ENCODE results near the gene TUBGCP3. TPM values are rescaled to one million over a fixed set of nuclear protein-coding genes. Genes with fewer than 3 reads are reported as not detected.
A peak's percentile ranks its signal among the peaks of the same experiment; 100 is the strongest.

Gene TUBGCP3
- total RNA-seq, 1 experiment from 2014 or later = 49.9 TPM

DNA sequence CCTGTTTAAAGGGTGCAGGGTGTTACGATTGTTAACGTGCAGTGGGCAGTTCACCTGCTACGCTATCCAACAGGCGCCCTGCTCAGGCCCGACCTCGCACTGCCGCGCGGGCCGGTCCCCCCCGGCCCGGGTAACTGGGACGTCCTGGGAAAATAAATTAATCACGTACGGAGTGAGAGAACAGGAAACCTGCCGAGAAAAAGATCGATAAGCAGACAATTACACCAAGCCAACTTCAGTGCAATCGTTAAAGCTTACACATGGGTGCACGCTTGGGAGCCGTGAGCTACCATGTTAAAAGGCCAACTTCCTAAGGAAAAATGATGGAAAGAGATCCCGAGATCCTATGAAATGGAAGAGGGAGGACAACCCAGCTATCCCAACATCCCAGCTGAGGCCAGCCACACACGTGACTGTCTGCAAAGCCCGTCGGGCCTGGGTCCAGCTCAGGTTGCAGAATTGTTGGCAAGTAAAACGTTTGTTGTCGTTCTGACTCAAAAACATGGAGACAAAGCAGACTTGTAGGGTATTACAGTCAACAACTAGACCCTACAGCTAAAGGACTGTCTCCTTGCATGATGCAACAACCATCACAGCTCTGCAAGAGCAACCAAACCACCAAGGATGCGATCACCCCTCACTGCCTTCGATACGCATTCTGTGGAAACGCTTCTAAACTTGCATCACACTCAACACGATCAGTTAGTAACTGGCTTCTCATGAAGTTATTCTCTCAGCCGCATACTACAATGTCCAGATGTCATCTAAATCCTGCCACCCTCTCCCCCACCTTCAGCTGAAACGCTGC, 741 bp upstream of the TUBGCP3 start:
- no peaks in the 10 kb centered on the region for H3K9me3 ChIP-seq (ENCODE audit: low read length)
- peaks cover 42% of the 10 kb centered on the region for H3K79me2 ChIP-seq (ENCODE audit: low read length)
- peak overlapping the region; percentile 95 for H2AFZ ChIP-seq (ENCODE audit: low read length)
- peak overlapping the region; percentile 85 for H3K27ac ChIP-seq (ENCODE audit: low read length)
- H3K9ac ChIP-seq (ENCODE audit: low read length) = peak overlapping the region; percentile 100
- H3K4me1 ChIP-seq (ENCODE audit: low read length) = peaks cover 37% of the 10 kb centered on the region
- no peaks in the 10 kb centered on the region for H3K27me3 ChIP-seq (ENCODE audit: low read length)
- H3K4me2 ChIP-seq (ENCODE audit: low read depth, low read length, poor library complexity, severe bottlenecking) = peak overlapping the region; percentile 85
- H4K20me1 ChIP-seq (ENCODE audit: insufficient read depth, low read depth, low read length) = no peaks in the 10 kb centered on the region
- peak overlapping the region; percentile 98 for H3K4me3 ChIP-seq (ENCODE audit: low read length)
- DNase-seq = no peak
- no peaks in the 10 kb centered on the region for H3K36me3 ChIP-seq (ENCODE audit: insufficient read depth, low read length)
- no peaks in the 10 kb centered on the region; the same call in 1 of the 2 replicates for H3K9me2 ChIP-seq (replicated peaks; ENCODE audit: insufficient read depth, low read length)

DNA sequence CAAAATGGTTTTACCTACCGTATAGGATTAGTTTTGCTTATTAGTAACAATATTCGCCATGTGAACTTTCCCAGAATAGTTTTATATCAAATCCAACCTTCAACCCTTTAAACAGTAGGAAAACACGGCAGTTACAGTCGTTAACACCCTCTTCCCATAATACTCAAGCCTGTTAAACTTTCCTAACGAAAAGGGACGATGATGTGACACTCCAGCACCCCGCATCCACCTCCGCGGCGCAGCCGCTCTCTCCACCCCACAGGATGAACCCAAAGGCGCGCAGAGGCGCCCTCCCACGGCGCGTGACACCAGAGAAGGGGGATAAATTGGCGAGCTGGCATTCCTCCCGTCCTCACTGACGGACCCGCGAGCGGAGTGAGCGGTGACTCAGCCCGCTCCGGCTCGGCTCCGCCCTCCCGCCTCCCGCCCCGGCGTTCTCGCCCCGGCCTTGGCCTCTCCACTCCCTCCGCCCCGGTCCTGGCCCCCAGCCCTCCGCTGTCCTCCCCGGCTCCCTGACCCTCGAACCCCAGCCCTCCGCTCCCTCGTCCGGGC, 665 bp downstream of the TUBGCP3 start:
- DNase-seq = peak; percentile 88
- H3K4me3 ChIP-seq (ENCODE audit: low read length) = peak overlapping the region; percentile 98
- H3K4me2 ChIP-seq (ENCODE audit: low read depth, low read length, poor library complexity, severe bottlenecking) = peak overlapping the region; percentile 85
- H3K9ac ChIP-seq (ENCODE audit: low read length) = peak overlapping the region; percentile 100
- H3K36me3 ChIP-seq (ENCODE audit: insufficient read depth, low read length) = no peaks in the 10 kb centered on the region; the same call in 1 of the 2 replicates
- H2AFZ ChIP-seq (ENCODE audit: low read length) = peak overlapping the region; percentile 95; the same call in 1 of the 2 replicates
- no peaks in the 10 kb centered on the region; the same call in 1 of the 2 replicates for H3K9me2 ChIP-seq (replicated peaks; ENCODE audit: insufficient read depth, low read length)
- H3K79me2 ChIP-seq (ENCODE audit: low read length) = peaks cover 56% of the 10 kb centered on the region
- peaks cover 44% of the 10 kb centered on the region for H3K4me1 ChIP-seq (ENCODE audit: low read length)
- no peaks in the 10 kb centered on the region for H3K27me3 ChIP-seq (ENCODE audit: low read length)
- no peaks in the 10 kb centered on the region for H4K20me1 ChIP-seq (ENCODE audit: insufficient read depth, low read depth, low read length)
- no peaks in the 10 kb centered on the region for H3K9me3 ChIP-seq (ENCODE audit: low read length)
- peak overlapping the region; percentile 85 for H3K27ac ChIP-seq (ENCODE audit: low read length)

DNA sequence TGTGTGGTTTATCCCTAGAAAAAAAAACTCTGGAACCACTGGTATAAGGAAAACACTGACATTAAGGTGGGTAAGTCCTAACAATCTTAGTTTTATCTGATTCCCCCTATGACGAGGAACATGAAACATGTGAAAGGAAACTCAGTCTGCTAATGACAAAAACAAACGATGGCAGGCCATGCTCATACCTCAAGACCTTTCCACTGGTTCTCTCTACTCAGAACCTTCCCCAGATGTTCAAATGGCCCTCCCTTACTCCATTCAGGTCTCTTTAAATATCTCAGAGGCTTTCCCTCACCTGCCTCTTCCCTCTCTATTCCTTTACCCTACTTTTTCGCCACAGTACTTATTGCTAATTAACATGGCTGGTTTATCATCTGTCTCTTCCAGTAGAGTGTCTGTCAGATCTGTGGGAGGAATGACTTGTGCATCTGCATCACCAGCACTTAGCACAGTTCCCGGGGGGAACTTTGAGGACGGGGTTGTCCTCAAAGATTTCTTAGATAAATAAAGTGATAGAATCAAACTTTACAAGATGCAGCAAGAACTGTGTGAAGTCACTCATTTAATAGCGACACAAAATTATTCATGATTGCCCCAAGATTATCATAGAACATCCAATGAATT, 1.5 kb downstream of the TUBGCP3 start:
- peak overlapping the region; percentile 85 for H3K4me2 ChIP-seq (ENCODE audit: low read depth, low read length, poor library complexity, severe bottlenecking)
- peak overlapping the region; percentile 100 for H3K9ac ChIP-seq (ENCODE audit: low read length)
- H2AFZ ChIP-seq (ENCODE audit: low read length) = no peak overlapping the region
- H3K27ac ChIP-seq (ENCODE audit: low read length) = peak overlapping the region; percentile 85
- DNase-seq = no peak
- H4K20me1 ChIP-seq (ENCODE audit: insufficient read depth, low read depth, low read length) = no peaks in the 10 kb centered on the region
- no peaks in the 10 kb centered on the region for H3K9me3 ChIP-seq (ENCODE audit: low read length)
- H3K79me2 ChIP-seq (ENCODE audit: low read length) = peaks cover 65% of the 10 kb centered on the region
- no peaks in the 10 kb centered on the region; the same call in 1 of the 2 replicates for H3K36me3 ChIP-seq (ENCODE audit: insufficient read depth, low read length)
- no peaks in the 10 kb centered on the region; the same call in 1 of the 2 replicates for H3K9me2 ChIP-seq (replicated peaks; ENCODE audit: insufficient read depth, low read length)
- no peaks in the 10 kb centered on the region for H3K27me3 ChIP-seq (ENCODE audit: low read length)
- peak overlapping the region; percentile 98 for H3K4me3 ChIP-seq (ENCODE audit: low read length)
- H3K4me1 ChIP-seq (ENCODE audit: low read length) = peaks cover 44% of the 10 kb centered on the region

DNA sequence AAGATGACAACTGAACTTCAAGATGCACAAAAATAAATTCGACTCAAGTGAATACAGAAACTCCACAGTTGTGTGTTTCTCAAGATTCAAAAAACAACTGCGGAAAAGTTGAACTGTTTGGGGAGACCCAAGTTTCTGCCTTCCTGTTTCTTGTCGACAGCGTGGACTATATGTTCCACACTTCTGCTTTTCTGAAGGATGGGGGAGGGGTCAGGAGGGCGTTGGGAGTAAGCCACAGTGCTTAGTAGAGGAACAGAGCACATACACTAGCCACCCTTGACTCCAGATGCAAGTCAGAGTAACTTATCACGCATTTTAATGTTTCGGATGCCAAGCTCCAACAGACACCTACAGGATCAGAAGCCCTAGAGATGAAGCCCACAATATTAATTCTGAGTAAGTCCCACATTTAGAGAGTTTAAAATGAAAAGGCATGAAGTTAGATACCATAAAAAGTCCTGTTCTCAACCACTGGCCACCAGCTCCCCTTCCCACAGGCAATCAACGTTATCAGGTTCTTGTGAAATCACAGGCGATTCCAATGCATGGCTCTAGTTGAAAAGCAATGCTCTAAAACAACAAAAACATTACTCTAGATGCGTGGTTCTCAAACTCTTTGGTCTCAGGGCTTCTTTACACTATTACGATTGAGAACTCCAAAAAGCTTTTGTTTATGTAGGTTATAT, 4.2 kb downstream of the TUBGCP3 start:
- H3K4me3 ChIP-seq (ENCODE audit: low read length) = no peak overlapping the region; the same call in 1 of the 2 replicates
- no peaks in the 10 kb centered on the region; the same call in 1 of the 2 replicates for H3K9me2 ChIP-seq (replicated peaks; ENCODE audit: insufficient read depth, low read length)
- 0 out of 2 replicates have a peak, but pooled peaks cover 6% of the 10 kb centered on the region for H4K20me1 ChIP-seq (ENCODE audit: insufficient read depth, low read depth, low read length)
- H2AFZ ChIP-seq (ENCODE audit: low read length) = no peak overlapping the region
- peak; percentile 80 for DNase-seq
- no peaks in the 10 kb centered on the region for H3K27me3 ChIP-seq (ENCODE audit: low read length)
- H3K27ac ChIP-seq (ENCODE audit: low read length) = peak overlapping the region; percentile 63
- H3K79me2 ChIP-seq (ENCODE audit: low read length) = peaks cover 92% of the 10 kb centered on the region
- H3K36me3 ChIP-seq (ENCODE audit: insufficient read depth, low read length) = peaks cover 4% of the 10 kb centered on the region
- no peaks in the 10 kb centered on the region for H3K9me3 ChIP-seq (ENCODE audit: low read length)
- peak overlapping the region; percentile 46 for H3K4me2 ChIP-seq (ENCODE audit: low read depth, low read length, poor library complexity, severe bottlenecking)
- H3K9ac ChIP-seq (ENCODE audit: low read length) = peak overlapping the region; percentile 39
- peaks cover 43% of the 10 kb centered on the region for H3K4me1 ChIP-seq (ENCODE audit: low read length)

DNA sequence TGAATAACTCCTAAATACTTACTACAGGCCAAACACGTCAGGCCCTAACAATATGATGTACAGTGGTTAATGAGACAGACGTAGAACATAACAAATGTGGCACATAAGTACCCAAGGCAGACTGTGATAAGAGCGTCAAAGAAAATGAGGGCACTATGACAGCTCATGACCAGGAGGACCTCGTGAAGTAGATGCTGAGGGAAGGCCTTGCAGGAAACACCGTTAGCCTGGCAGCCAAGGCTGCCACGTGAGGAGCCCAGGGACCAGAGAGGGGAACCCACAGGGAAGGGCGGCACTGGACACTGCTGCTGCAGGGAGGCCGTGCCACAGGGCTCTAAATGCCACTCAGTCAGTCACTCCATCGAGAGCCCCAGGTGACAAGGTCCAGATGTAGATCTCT, 5.7 kb downstream of the TUBGCP3 start:
- no peak for DNase-seq
- Histone ChIP-seq H3K9me2 (replicated peaks; ENCODE audit: insufficient read depth, low read length) (no peaks in the 10 kb centered on the region), H3K9me3 (ENCODE audit: low read length) (no peaks in the 10 kb centered on the region), H3K27me3 (ENCODE audit: low read length) (no peaks in the 10 kb centered on the region), H3K4me1 (ENCODE audit: low read length) (peaks cover 37% of the 10 kb centered on the region), H3K36me3 (ENCODE audit: insufficient read depth, low read length) (peaks cover 4% of the 10 kb centered on the region), H2AFZ (ENCODE audit: low read length) (no peak overlapping the region), H3K4me2 (ENCODE audit: low read depth, low read length, poor library complexity, severe bottlenecking) (no peak overlapping the region), H3K9ac (ENCODE audit: low read length) (no peak overlapping the region), H4K20me1 (ENCODE audit: insufficient read depth, low read depth, low read length) (0 out of 2 replicates have a peak, but pooled peaks cover 7% of the 10 kb centered on the region), H3K79me2 (ENCODE audit: low read length) (peaks cover 97% of the 10 kb centered on the region), H3K4me3 (ENCODE audit: low read length) (no peak overlapping the region), H3K27ac (ENCODE audit: low read length) (no peak overlapping the region)

DNA sequence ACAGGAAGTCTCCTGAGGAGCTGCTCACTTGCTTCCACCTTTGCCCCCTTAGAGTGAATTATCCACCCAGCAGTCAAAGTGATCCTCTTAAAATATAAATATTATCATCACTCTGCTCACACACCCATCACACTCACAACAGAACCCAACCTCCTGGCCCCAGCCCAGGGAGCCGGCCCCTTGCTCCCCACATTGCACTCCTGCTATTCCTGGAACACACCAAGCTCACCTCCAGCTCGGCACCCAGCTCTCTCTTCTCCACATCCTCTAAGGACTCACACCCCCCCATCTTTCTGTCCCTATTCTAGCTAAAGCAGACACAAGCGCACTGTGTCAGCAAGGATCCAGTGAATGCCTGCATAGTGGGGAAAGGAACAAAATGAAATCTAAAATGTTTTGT, 7.0 kb downstream of the TUBGCP3 start:
- no peaks in the 10 kb centered on the region for H3K9me3 ChIP-seq (ENCODE audit: low read length)
- peaks cover 4% of the 10 kb centered on the region for H3K36me3 ChIP-seq (ENCODE audit: insufficient read depth, low read length)
- no peak overlapping the region for H3K4me3 ChIP-seq (ENCODE audit: low read length)
- 0 out of 2 replicates have a peak, but pooled peaks cover 12% of the 10 kb centered on the region for H4K20me1 ChIP-seq (ENCODE audit: insufficient read depth, low read depth, low read length)
- H3K9ac ChIP-seq (ENCODE audit: low read length) = no peak overlapping the region
- H3K27ac ChIP-seq (ENCODE audit: low read length) = no peak overlapping the region
- H3K4me1 ChIP-seq (ENCODE audit: low read length) = peaks cover 38% of the 10 kb centered on the region
- no peaks in the 10 kb centered on the region for H3K27me3 ChIP-seq (ENCODE audit: low read length)
- H2AFZ ChIP-seq (ENCODE audit: low read length) = no peak overlapping the region
- no peak for DNase-seq
- peaks cover 97% of the 10 kb centered on the region for H3K79me2 ChIP-seq (ENCODE audit: low read length)
- H3K4me2 ChIP-seq (ENCODE audit: low read depth, low read length, poor library complexity, severe bottlenecking) = no peak overlapping the region
- no peaks in the 10 kb centered on the region for H3K9me2 ChIP-seq (replicated peaks; ENCODE audit: insufficient read depth, low read length)

DNA sequence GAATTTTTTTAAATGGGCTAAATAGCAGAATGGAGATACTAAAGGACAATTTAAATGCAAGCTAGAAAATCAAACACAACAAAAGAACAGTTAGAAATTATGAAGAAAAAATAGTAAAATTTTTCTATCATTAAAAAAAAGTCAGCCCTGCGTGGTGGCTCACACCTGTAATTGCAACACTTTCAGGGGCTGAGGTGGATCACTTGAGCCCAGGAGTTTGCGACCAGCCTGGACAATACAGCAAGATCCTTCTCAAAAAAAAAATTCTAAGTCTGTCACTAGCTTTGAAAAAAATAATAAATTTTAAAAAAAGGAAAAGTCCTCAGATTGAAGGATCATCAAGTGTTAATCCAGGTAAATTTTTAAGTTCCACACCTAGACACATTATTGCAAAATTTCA, 7.7 kb downstream of the TUBGCP3 start:
- peaks cover 97% of the 10 kb centered on the region for H3K79me2 ChIP-seq (ENCODE audit: low read length)
- DNase-seq = no peak
- no peaks in the 10 kb centered on the region for H3K27me3 ChIP-seq (ENCODE audit: low read length)
- peaks cover 40% of the 10 kb centered on the region for H3K4me1 ChIP-seq (ENCODE audit: low read length)
- H2AFZ ChIP-seq (ENCODE audit: low read length) = no peak overlapping the region
- H3K9me3 ChIP-seq (ENCODE audit: low read length) = no peaks in the 10 kb centered on the region
- H3K9ac ChIP-seq (ENCODE audit: low read length) = no peak overlapping the region
- no peak overlapping the region for H3K27ac ChIP-seq (ENCODE audit: low read length)
- peaks cover 4% of the 10 kb centered on the region for H3K36me3 ChIP-seq (ENCODE audit: insufficient read depth, low read length)
- H3K9me2 ChIP-seq (replicated peaks; ENCODE audit: insufficient read depth, low read length) = no peaks in the 10 kb centered on the region
- no peak overlapping the region for H3K4me3 ChIP-seq (ENCODE audit: low read length)
- no peak overlapping the region for H3K4me2 ChIP-seq (ENCODE audit: low read depth, low read length, poor library complexity, severe bottlenecking)
- 0 out of 2 replicates have a peak, but pooled peaks cover 12% of the 10 kb centered on the region for H4K20me1 ChIP-seq (ENCODE audit: insufficient read depth, low read depth, low read length)
